GM18499 (cell line): Measurements from ENCODE around the gene SCN2A.
"Not testable (repeated sequence)": the region's sequence is repeated elsewhere in the genome, so short reads cannot be mapped to it uniquely, and the experiment has no call there.

Source experiments
- ATAC-seq: cut with Tn5 transposase; IDR thresholded peaks from one replicate; pipeline ENCODE4 v1.9.1; 2021; ENCODE audit warnings: moderate number of reproducible peaks; ENCODE audit not compliant: insufficient read depth, unreplicated experiment

Gene SCN2A

GRCh38 chr2:165307317-165307716 is 68.1 kb downstream of the SCN2A start:
- no peak for ATAC-seq

- no peak for ATAC-seq
Measured at GRCh38 chr2:165311949-165312348, 72.7 kb downstream of the SCN2A start.

GRCh38 chr2:165312999-165313398 is 73.8 kb downstream of the SCN2A start:
- no peak for ATAC-seq

GRCh38 chr2:165313509-165313908 is 74.3 kb downstream of the SCN2A start:
- ATAC-seq = no peak

- no peak for ATAC-seq
Measured at GRCh38 chr2:165328272-165328671, 89.1 kb downstream of the SCN2A start.

- not testable (repeated sequence) for ATAC-seq
Measured at GRCh38 chr2:165344276-165344675, 105.1 kb downstream of the SCN2A start.

- no peak for ATAC-seq
Measured at GRCh38 chr2:165348441-165348840, 109.2 kb downstream of the SCN2A start.

- no peak for ATAC-seq
Measured at GRCh38 chr2:165349181-165349580, 110.0 kb downstream of the SCN2A start.

GRCh38 chr2:165357758-165358157 is 118.5 kb downstream of the SCN2A start:
- peak; percentile 74 for ATAC-seq

GRCh38 chr2:165361514-165361913 is 122.3 kb downstream of the SCN2A start:
- no peak for ATAC-seq

- no peak for ATAC-seq
Measured at GRCh38 chr2:165369131-165369897, 130.1 kb downstream of the SCN2A start.

- ATAC-seq = no peak
Measured at GRCh38 chr2:165369898-165370296, 130.7 kb downstream of the SCN2A start.

GRCh38 chr2:165371356-165371755 is 132.1 kb downstream of the SCN2A start:
- ATAC-seq = no peak

- no peak for ATAC-seq
Measured at GRCh38 chr2:165373278-165374010, 134.2 kb downstream of the SCN2A start.

- no peak for ATAC-seq
Measured at GRCh38 chr2:165376571-165376975, 137.4 kb downstream of the SCN2A start.

- ATAC-seq = no peak
Measured at GRCh38 chr2:165382362-165382761, 143.1 kb downstream of the SCN2A start.

- no peak for ATAC-seq
Measured at GRCh38 chr2:165390875-165391274, 151.7 kb downstream of the SCN2A start.

- ATAC-seq = no peak
Measured at GRCh38 chr2:165391791-165392190, 152.6 kb downstream of the SCN2A start.

- not testable (repeated sequence) for ATAC-seq
Measured at GRCh38 chr2:165398603-165399002, 159.4 kb downstream of the SCN2A start.

- no peak for ATAC-seq
Measured at GRCh38 chr2:165401285-165401852, 162.2 kb downstream of the SCN2A start.

GRCh38 chr2:165402162-165402561 is 162.9 kb downstream of the SCN2A start:
- no peak for ATAC-seq
